SU-DHL-6 (cell line): ENCODE results near the gene GBP5.

ENCODE experiments used
- H2AFZ ChIP-seq: fragments of 200-600 bp; sonication (generic); 2 replicates; pipeline ENCODE4 v1.6.1; 2014; ENCODE audit warnings: low read depth, mild to moderate bottlenecking, moderate library complexity, mixed read lengths, antibody characterized with exemption, low read length; ENCODE audit not compliant: severe bottlenecking
- H3F3A ChIP-seq: fragments of 200-600 bp; shearing (Covaris generic); 2 replicates; pipeline ENCODE4 v1.6.0; 2016; ENCODE audit warnings: antibody characterized with exemption, mild to moderate bottlenecking; ENCODE audit not compliant: insufficient read depth
- H3K27ac ChIP-seq: fragments of 200-600 bp; sonication (generic); 2 replicates; pipeline ENCODE4 v1.5.1; 2016; ENCODE audit warnings: low read depth, mild to moderate bottlenecking, low read length, moderate library complexity, mixed read lengths
- H3K27me3 ChIP-seq: fragments of 200-600 bp; sonication (generic), shearing (Covaris generic); 2 replicates; pipeline ENCODE4 v1.6.0; 2014; ENCODE audit warnings: mild to moderate bottlenecking, low read length
- H3K36me3 ChIP-seq: fragments of 200-600 bp; sonication (generic); 2 replicates; pipeline ENCODE4 v1.6.1; 2014; ENCODE audit warnings: mild to moderate bottlenecking, low read length, mixed read lengths
- H3K4me2 ChIP-seq: fragments of 300-600, 200-600 bp; shearing (Covaris generic), sonication (generic); 2 replicates; pipeline ENCODE4 v1.6.0; 2014; ENCODE audit warnings: low read length, low read depth, mild to moderate bottlenecking; ENCODE audit not compliant: poor library complexity, severe bottlenecking
- H3K4me3 ChIP-seq: fragments of 200-600 bp; sonication (generic); 2 replicates; pipeline ENCODE4 v1.5.1; 2014; ENCODE audit warnings: antibody characterized with exemption, low read length, mild to moderate bottlenecking, mixed read lengths; ENCODE audit not compliant: insufficient read depth, poor library complexity, severe bottlenecking
- H3K79me2 ChIP-seq: fragments of 200-600 bp; sonication (generic); 2 replicates; pipeline ENCODE4 v1.6.1; 2014; ENCODE audit warnings: mild to moderate bottlenecking, low read length, moderate library complexity; ENCODE audit not compliant: insufficient read depth
- H3K9ac ChIP-seq: fragments of 200-600 bp; sonication (generic); 2 replicates; pipeline ENCODE4 v1.7.0; 2014; ENCODE audit warnings: mild to moderate bottlenecking, low read length
- H3K9me2 ChIP-seq: fragments of 200-600 bp; sonication (generic); replicated peaks from 2 replicates; pipeline ENCODE4 v1.6.1; 2014; ENCODE audit warnings: low read length; ENCODE audit not compliant: insufficient read depth
- H3K9me3 ChIP-seq: fragments of 200-600 bp; sonication (generic); 2 replicates; pipeline ENCODE4 v1.6.1; 2014; ENCODE audit warnings: low read length, mixed read lengths; ENCODE audit not compliant: insufficient read depth
- H4K20me1 ChIP-seq: fragments of 200-600 bp; sonication (generic); 2 replicates; pipeline ENCODE4 v1.6.1; 2014; ENCODE audit warnings: low read depth, mild to moderate bottlenecking, antibody characterized with exemption, low read length, moderate library complexity, mixed read lengths
- CTCF ChIP-seq: fragments of 200-600 bp; sonication (generic); IDR thresholded peaks from one replicate; pipeline ENCODE4 v1.5.1; 2017; ENCODE audit warnings: antibody characterized with exemption, mild to moderate bottlenecking, low read length, moderate library complexity; ENCODE audit not compliant: insufficient read depth, poor library complexity, severe bottlenecking
- EZH2phosphoT487 ChIP-seq: fragments of 200-600 bp; sonication (generic), shearing (Covaris generic); conservative IDR thresholded peaks from 2 replicates; pipeline ENCODE4 v1.6.1; 2018; ENCODE audit warnings: mild to moderate bottlenecking, antibody characterized with exemption, low read length, moderate library complexity, mixed read lengths

GBP5 gene

GRCh38 chr1:89311757-89312156 lies 39.1 kb upstream of the GBP5 start:
- H3K9me3 ChIP-seq = no peaks in the 10 kb centered on the region
- no peaks in the 10 kb centered on the region for H4K20me1 ChIP-seq
- H3K4me2 ChIP-seq = no peak overlapping the region
- H3K9ac ChIP-seq = no peak overlapping the region
- H3K79me2 ChIP-seq = no peaks in the 10 kb centered on the region
- no peak overlapping the region for H3K4me3 ChIP-seq
- TF ChIP-seq CTCF = no peak
- H3K9me2 ChIP-seq = no peaks in the 10 kb centered on the region
- H3F3A ChIP-seq = no peaks in the 10 kb centered on the region
- no peak overlapping the region for H3K27ac ChIP-seq
- H3K27me3 ChIP-seq = no peaks in the 10 kb centered on the region
- H3K36me3 ChIP-seq = no peaks in the 10 kb centered on the region
- H2AFZ ChIP-seq = no peak overlapping the region

- Histone ChIP-seq H3K36me3 (no peaks in the 10 kb centered on the region), H3K4me2 (no peak overlapping the region), H3F3A (no peaks in the 10 kb centered on the region), H3K9me2 (no peaks in the 10 kb centered on the region), H3K4me3 (no peak overlapping the region), H3K79me2 (no peaks in the 10 kb centered on the region), H3K9me3 (no peaks in the 10 kb centered on the region), H3K27ac (no peak overlapping the region), H3K9ac (no peak overlapping the region), H2AFZ (no peak overlapping the region), H3K27me3 (no peaks in the 10 kb centered on the region), H4K20me1 (no peaks in the 10 kb centered on the region)
- TF ChIP-seq EZH2phosphoT487 = no peak
- no peak for TF ChIP-seq CTCF
Observed at GRCh38 chr1:89310976-89311375, 38.3 kb upstream of the GBP5 start.

- Histone ChIP-seq H3K9ac (no peak overlapping the region), H3K27me3 (no peaks in the 10 kb centered on the region), H3K79me2 (no peaks in the 10 kb centered on the region), H4K20me1 (no peaks in the 10 kb centered on the region), H2AFZ (no peak overlapping the region), H3K27ac (no peak overlapping the region), H3K36me3 (no peaks in the 10 kb centered on the region), H3F3A (no peaks in the 10 kb centered on the region), H3K9me3 (no peaks in the 10 kb centered on the region), H3K9me2 (no peaks in the 10 kb centered on the region), H3K4me2 (no peak overlapping the region), H3K4me3 (no peak overlapping the region)
- no peak for TF ChIP-seq EZH2phosphoT487
- TF ChIP-seq CTCF = no peak
Observed at GRCh38 chr1:89310505-89310904, 37.8 kb upstream of the GBP5 start.

DNA sequence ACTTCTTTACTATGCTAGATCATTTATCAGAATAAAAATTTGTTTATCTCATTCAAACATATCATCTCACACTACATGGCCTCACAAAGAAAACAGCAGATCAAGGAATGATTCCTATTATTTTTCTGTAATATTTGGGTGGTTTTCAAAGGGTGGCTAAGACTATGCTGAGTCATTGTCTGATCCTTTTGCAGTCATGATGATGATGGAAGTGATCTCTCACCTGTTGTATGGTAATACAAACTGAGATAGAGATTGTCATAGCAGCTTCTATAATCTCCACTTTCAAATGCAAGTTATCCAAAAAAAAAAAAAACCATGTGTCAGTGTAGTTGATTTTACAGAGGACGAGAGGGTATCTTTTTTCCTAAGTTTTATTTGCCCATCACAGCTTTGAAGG lies 37.2 kb upstream of the GBP5 start:
- Histone ChIP-seq H3K27ac (no peak overlapping the region), H2AFZ (no peak overlapping the region), H3F3A (no peaks in the 10 kb centered on the region), H3K79me2 (no peaks in the 10 kb centered on the region), H3K9me2 (no peaks in the 10 kb centered on the region), H3K27me3 (no peaks in the 10 kb centered on the region), H3K9ac (no peak overlapping the region), H3K4me3 (no peak overlapping the region), H3K36me3 (no peaks in the 10 kb centered on the region), H3K9me3 (no peaks in the 10 kb centered on the region), H4K20me1 (no peaks in the 10 kb centered on the region), H3K4me2 (no peak overlapping the region)
- TF ChIP-seq EZH2phosphoT487 = no peak
- no peak for TF ChIP-seq CTCF
